ENCODE measurements around the gene POLDIP2.

Gene POLDIP2, protein sequence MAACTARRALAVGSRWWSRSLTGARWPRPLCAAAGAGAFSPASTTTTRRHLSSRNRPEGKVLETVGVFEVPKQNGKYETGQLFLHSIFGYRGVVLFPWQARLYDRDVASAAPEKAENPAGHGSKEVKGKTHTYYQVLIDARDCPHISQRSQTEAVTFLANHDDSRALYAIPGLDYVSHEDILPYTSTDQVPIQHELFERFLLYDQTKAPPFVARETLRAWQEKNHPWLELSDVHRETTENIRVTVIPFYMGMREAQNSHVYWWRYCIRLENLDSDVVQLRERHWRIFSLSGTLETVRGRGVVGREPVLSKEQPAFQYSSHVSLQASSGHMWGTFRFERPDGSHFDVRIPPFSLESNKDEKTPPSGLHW

GRCh38 chr17:28357061-28357900 lies at the start of gene POLDIP2:
POLDIP2 (minus strand) TSS chr17:28357527; CDS start chr17:28357448, 79 bp downstream.
- peak; percentile 89 for DNase-seq (ENCODE audit: low read depth)

DNA sequence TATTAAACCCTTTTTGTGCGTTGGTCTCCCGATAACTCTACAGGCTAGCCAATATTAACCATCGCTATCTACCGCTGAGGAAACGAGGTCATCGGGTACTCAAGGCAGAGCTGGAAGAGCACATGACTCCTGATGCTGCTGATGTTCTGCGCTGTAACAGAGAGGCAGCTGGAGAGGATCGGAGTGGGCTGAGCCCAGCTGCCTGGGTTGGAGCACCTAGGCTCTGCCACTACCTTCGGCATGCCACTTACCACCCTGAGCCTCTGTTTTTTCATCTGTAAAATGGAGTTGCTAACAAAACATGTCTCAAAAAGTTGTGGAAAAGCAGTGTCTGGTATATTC lies 49.1 kb upstream of the POLDIP2 start:
- DNase-seq (ENCODE audit: low read depth), result no peak

GRCh38 chr17:28405632-28406472 lies 48.5 kb upstream of the POLDIP2 start, which contains the start of gene SLC46A1:
SLC46A1 (minus strand) TSS chr17:28406212; CDS start chr17:28406114, 98 bp downstream.
- no peak for DNase-seq (ENCODE audit: low read depth)

GRCh38 chr17:28404812-28405570 lies 47.7 kb upstream of the POLDIP2 start:
- no peak for DNase-seq (ENCODE audit: low read depth)

DNA sequence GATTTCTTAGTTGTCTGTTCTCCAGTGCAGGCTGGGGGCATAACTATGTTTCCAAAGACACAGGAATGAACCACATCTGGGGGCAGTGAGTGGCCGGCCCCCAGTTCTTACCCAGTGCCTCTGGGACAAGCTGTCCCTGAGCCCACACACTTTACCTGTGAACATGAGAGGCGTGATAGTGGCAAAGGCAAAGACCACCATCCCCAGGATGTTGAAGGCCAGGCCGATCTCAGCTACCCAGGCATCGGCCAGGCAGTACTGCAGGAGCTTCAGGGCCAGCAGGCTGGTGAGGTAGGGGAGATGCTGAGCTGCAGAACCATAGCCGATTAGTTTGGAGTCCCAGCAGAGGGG lies 47.1 kb upstream of the POLDIP2 start:
- DNase-seq (ENCODE audit: low read depth), result no peak

GRCh38 chr17:28404007-28404406 lies 46.7 kb upstream of the POLDIP2 start:
- DNase-seq (ENCODE audit: low read depth), result no peak

DNA sequence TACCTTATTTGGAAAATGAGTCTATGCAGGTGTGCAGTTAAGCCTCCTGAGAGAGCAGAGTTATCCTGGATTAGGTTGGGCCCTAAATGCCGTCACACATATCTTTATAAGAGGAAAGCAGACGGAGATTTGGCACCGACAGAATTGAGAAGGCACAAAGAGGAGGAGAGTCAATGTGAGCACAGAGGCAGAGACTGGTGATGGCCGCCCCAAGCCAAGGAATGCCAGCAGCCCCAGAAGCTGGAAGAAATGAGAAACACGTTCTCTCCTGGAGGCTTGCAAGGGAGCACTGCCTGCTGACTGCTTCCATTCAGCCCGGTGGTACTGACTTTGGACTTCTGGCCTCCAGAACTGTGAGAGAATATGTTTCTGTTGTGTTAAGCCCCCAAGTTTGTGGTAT lies 45.5 kb upstream of the POLDIP2 start:
- DNase-seq (ENCODE audit: low read depth), result no peak

DNA sequence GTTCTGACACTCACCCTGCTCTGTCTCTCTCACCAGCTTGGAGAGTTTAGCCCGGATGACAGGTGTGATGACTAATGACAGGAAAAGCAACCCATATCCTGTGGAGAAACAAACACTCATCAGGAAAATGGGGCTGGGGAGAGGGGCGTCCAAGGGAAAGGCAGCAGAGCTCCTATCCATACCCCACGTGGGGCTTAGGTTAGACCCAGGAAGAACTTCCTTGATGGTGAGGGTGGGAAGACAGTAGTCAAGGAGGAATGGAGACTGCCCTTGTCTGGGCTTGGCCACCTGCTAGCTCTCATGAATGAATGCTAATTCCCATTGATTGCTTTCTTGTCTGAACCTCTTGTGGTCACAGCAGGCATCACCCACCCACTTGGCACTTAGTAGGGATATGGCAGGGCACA lies 44.9 kb upstream of the POLDIP2 start:
- DNase-seq (ENCODE audit: low read depth), result no peak

DNA sequence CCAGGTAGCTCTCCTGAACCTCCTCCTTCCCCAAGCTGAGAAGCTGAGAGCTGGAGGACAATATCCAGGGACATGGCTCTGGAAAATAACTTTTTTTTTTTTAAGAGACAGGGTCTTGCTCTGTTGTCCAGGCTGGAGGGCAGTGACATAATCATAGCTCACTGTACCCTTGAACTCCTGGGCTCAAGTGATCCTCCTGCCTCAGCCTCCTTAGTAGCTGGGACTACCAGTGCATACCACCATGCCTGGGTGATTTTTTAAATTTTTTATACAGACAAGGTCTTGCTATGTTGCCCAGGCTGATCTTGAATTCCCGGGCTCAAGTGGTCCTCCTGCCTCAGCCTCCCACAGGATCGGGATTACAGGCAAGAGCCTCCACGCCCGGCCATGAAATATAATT lies 42.5 kb upstream of the POLDIP2 start:
- DNase-seq (ENCODE audit: low read depth), result no peak

- DNase-seq (ENCODE audit: low read depth), result no peak
Observed at GRCh38 chr17:28398280-28398981, 41.1 kb upstream of the POLDIP2 start.

DNA sequence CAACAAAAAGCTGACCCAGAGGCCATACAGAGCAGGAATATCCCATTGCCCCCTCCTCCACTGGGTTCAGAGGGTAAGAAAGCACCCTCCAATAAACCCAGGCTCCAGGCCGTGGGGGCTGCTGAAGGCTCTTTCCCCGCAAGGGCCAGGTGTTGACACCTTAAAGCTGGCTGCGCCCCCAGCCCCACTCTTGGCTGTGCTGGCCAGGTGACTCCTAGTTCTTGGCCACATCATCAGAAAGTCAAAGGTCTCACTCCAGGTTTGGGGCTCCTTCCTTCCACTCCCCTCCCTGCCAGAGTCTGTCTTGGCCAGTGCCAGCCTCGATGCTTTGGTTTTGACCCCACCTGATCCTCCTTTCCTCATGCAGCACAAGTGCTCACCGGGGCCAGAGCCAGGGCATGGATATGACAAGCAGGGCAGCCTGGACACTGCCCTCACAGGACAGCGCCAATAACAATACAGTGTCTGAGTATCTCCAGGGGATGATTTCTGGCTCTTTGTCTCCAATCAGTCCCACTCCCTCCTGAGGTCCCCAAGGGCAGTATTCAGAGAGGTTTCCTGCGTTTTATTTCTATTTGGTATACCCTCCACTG lies 40.5 kb upstream of the POLDIP2 start:
- DNase-seq (ENCODE audit: low read depth), result no peak

- DNase-seq (ENCODE audit: low read depth), result no peak
Observed at GRCh38 chr17:28397275-28397674, 39.9 kb upstream of the POLDIP2 start.

DNA sequence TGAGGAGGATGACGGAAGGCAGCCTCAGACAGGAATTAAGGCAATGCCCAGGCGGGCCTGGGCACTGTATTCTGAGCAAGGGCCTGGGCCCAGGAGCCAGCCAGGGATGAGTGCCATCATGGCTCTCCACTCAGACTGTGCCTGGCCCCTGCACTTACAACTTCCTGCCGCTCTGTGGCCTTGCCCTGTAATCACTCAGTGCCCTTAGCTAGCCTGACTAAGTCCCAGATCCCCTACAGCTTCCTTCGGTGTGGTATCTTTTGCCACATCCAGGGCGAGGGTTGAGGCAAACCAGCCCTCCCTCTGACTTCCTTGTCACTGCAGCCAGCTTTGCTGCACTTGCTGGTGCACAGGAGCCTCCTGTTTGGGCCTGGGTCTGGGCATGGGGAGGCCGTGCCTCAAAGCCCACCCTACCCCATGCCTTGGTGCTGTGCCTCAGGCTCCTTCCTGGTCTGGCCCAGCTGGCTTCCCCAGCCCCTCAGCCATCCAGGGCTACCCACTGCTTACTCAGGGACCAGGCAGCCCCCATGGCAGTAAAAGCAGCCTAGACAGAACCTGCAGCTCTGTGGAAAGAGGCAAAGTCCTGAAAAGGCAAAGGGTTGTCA lies 39.4 kb upstream of the POLDIP2 start:
- DNase-seq (ENCODE audit: low read depth), result no peak

- no peak for DNase-seq (ENCODE audit: low read depth)
Observed at GRCh38 chr17:28395968-28396367, 38.6 kb upstream of the POLDIP2 start.

DNA sequence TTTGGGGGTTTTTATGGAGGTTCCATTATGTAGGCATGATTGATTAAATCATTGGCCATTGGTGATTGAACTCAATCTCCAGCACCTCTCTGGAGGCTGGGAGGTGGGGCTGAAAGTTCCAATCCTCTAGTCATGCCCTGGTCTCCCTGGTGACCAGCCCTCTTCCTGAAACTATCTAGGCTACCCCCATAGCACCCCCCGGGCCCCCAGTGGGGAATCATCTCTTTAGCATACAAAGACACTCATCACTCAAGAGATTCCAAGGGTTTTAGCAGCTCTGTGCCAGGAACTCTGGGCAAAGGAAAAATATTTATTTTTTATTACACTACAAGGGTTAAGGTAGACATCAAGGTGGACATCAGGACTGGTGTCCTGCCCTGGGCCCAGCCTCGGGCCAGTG lies 38.1 kb upstream of the POLDIP2 start:
- DNase-seq (ENCODE audit: low read depth), result no peak

GRCh38 chr17:28394337-28395116 lies 37.2 kb upstream of the POLDIP2 start:
- no peak for DNase-seq (ENCODE audit: low read depth)

DNA sequence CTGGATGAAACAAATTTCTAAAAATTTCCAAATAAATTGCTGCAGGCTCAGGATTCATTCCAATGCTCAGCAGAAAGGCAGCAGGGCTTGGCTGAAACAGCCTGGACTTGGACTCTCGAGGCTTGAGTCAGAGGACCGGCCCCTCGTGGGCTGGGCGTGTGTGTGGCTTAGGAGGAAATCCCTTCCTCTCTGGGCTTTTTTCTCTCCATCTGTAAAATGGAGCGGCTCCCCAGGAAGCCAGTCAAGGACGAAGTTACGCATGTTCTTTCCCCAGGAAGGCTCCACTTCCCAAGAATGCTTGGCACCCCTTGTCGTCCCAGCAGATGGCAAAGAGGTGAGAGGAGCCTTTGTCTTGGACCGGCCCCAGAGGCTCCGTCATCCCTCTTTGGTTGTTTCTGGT lies 35.2 kb upstream of the POLDIP2 start:
- DNase-seq (ENCODE audit: low read depth), result no peak

GRCh38 chr17:28391401-28391800 lies 34.1 kb upstream of the POLDIP2 start:
- DNase-seq (ENCODE audit: low read depth), result no peak

- DNase-seq (ENCODE audit: low read depth), result no peak
Observed at GRCh38 chr17:28390984-28391383, 33.7 kb upstream of the POLDIP2 start.
